Mesendoderm (in vitro differentiated cells): ENCODE measurements around the gene CIROP.

Experiments
- DNase-seq: peaks from one replicate; pipeline ENCODE4 v3.0.0; 2013
- H2AK5ac ChIP-seq: 2 replicates; pipeline ENCODE4 v1.6.1; 2013; ENCODE audit warnings: low read length, inconsistent platforms
- H2BK120ac ChIP-seq: 2 replicates; pipeline ENCODE4 v1.6.1; 2013; ENCODE audit warnings: low read depth, mild to moderate bottlenecking, low read length, moderate library complexity, mixed read lengths
- H2BK15ac ChIP-seq: replicated peaks from 2 replicates; pipeline ENCODE4 v1.6.1; 2013; ENCODE audit warnings: low read depth, mild to moderate bottlenecking, moderate library complexity
- H2BK5ac ChIP-seq: 2 replicates; pipeline ENCODE4 v1.6.1; 2013; ENCODE audit warnings: low read length, inconsistent platforms
- H3K18ac ChIP-seq: 2 replicates; pipeline ENCODE4 v1.6.1; 2013; ENCODE audit warnings: mild to moderate bottlenecking, low read length, mixed read lengths
- H3K23ac ChIP-seq: one replicate; pipeline ENCODE4 v1.6.1; 2013; ENCODE audit warnings: low read length
- H3K27ac ChIP-seq: 2 replicates; pipeline ENCODE4 v1.5.1; 2013; ENCODE audit warnings: low read depth, mild to moderate bottlenecking, inconsistent platforms, low read length, moderate library complexity
- H3K27me3 ChIP-seq: 2 replicates; pipeline ENCODE4 v1.6.1; 2013; ENCODE audit warnings: low read length, control low read depth, mild to moderate bottlenecking, inconsistent platforms; ENCODE audit not compliant: insufficient read depth, poor library complexity
- H3K36me3 ChIP-seq: 2 replicates; pipeline ENCODE4 v1.6.1; 2013; ENCODE audit warnings: low read length, inconsistent platforms; ENCODE audit not compliant: control insufficient read depth, insufficient read depth
- H3K4ac ChIP-seq: one replicate; pipeline ENCODE4 v1.6.1; 2013; ENCODE audit warnings: low read depth, mild to moderate bottlenecking, low read length, moderate library complexity
- H3K4me1 ChIP-seq: 2 replicates; pipeline ENCODE4 v1.6.1; 2013; ENCODE audit warnings: low read depth, low read length, inconsistent platforms; ENCODE audit not compliant: control insufficient read depth
- H3K4me2 ChIP-seq: 2 replicates; pipeline ENCODE4 v1.6.1; 2013; ENCODE audit warnings: low read length
- H3K4me3 ChIP-seq: 2 replicates; pipeline ENCODE4 v1.5.1; 2013; ENCODE audit warnings: mild to moderate bottlenecking, low read length
- H3K56ac ChIP-seq: one replicate; pipeline ENCODE4 v1.6.1; 2013; ENCODE audit warnings: low read length
- H3K79me1 ChIP-seq: 2 replicates; pipeline ENCODE4 v1.6.1; 2013; ENCODE audit warnings: low read length, inconsistent platforms
- H3K79me2 ChIP-seq: 2 replicates; pipeline ENCODE4 v1.6.1; 2013; ENCODE audit warnings: mild to moderate bottlenecking, low read length; ENCODE audit not compliant: control insufficient read depth, insufficient read depth
- H3K9ac ChIP-seq: 2 replicates; pipeline ENCODE4 v1.6.1; 2013; ENCODE audit warnings: low read length, inconsistent platforms
- H4K5ac ChIP-seq: one replicate; pipeline ENCODE4 v1.6.1; 2013; ENCODE audit warnings: low read length
- H4K8ac ChIP-seq: one replicate; pipeline ENCODE4 v1.6.1; 2013; ENCODE audit warnings: low read depth, mild to moderate bottlenecking, control low read depth, low read length, moderate library complexity
- whole genome bisulfite sequencing: extraction: QIAGEN DNeasy Blood & Tissue Kit; methylation state at CpG from one replicate; pipeline ENCODE4 v1.1.7; 2013; ENCODE audit warnings: low lambda C conversion rate, missing lambda C conversion rate; ENCODE audit not compliant: insufficient coverage; ENCODE audit errors: extremely low coverage; 5-methylcytosine and 5-hydroxymethylcytosine counted together

Gene CIROP

GRCh38 chr14:23147676-23148075 lies 42.9 kb upstream of the CIROP start:
- DNase-seq = no peak
- H3K9ac ChIP-seq = no peak overlapping the region
- no peak overlapping the region for H3K4me2 ChIP-seq
- H3K18ac ChIP-seq = no peak overlapping the region
- no peak overlapping the region for H3K4me3 ChIP-seq
- H2BK15ac ChIP-seq = no peak overlapping the region
- no peaks in the 10 kb centered on the region for H3K79me2 ChIP-seq
- no peak overlapping the region for H2BK5ac ChIP-seq
- H2BK120ac ChIP-seq = no peak overlapping the region
- H3K4ac ChIP-seq = no peak overlapping the region
- no peak overlapping the region for H4K5ac ChIP-seq
- no CpG with 5 or more reads among the region's 1 CpG for WGBS
- H3K79me1 ChIP-seq = no peaks in the 10 kb centered on the region
- no peak overlapping the region for H3K27ac ChIP-seq
- peaks cover 2% of the 10 kb centered on the region for H3K36me3 ChIP-seq
- no peak overlapping the region for H3K23ac ChIP-seq
- no peaks in the 10 kb centered on the region for H3K4me1 ChIP-seq
- H4K8ac ChIP-seq = no peak overlapping the region
- no peaks in the 10 kb centered on the region for H3K27me3 ChIP-seq
- H2AK5ac ChIP-seq = no peak overlapping the region
- H3K56ac ChIP-seq = no peak overlapping the region

DNA sequence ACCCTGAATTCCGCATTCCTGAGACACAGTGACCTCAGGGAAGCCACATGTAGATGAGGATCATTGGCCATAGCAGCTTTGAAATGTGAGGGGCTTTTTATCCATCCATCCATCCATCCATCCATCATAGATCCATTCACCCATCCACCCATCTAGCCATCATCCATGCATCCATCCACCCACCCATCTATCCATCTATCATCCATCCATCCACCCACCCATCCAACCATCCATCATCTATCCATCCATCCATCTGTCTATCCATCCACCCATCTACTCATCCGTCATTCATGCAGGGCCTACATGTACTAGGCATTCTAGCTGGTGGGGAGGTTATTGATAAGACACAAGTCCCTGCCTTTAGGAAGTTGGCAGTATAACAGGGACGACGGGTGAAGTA lies 42.2 kb upstream of the CIROP start:
- no peaks in the 10 kb centered on the region for H3K79me1 ChIP-seq
- H2BK120ac ChIP-seq = no peak overlapping the region
- H2BK5ac ChIP-seq = no peak overlapping the region
- DNase-seq = no peak
- H3K56ac ChIP-seq = no peak overlapping the region
- H3K4me1 ChIP-seq = no peaks in the 10 kb centered on the region
- no peak overlapping the region for H3K4ac ChIP-seq
- no peak overlapping the region for H3K27ac ChIP-seq
- no peak overlapping the region for H2BK15ac ChIP-seq
- no peak overlapping the region for H3K23ac ChIP-seq
- no peaks in the 10 kb centered on the region for H3K27me3 ChIP-seq
- no peak overlapping the region for H3K18ac ChIP-seq
- H2AK5ac ChIP-seq = no peak overlapping the region
- no peak overlapping the region for H4K8ac ChIP-seq
- H4K5ac ChIP-seq = no peak overlapping the region
- H3K4me3 ChIP-seq = no peak overlapping the region
- no peak overlapping the region for H3K9ac ChIP-seq
- no peak overlapping the region for H3K4me2 ChIP-seq
- peaks cover 2% of the 10 kb centered on the region for H3K36me3 ChIP-seq
- no peaks in the 10 kb centered on the region for H3K79me2 ChIP-seq
- no CpG with 5 or more reads among the region's 4 CpGs for WGBS

- no peak overlapping the region for H4K5ac ChIP-seq
- H2BK5ac ChIP-seq = no peak overlapping the region
- no peak overlapping the region for H4K8ac ChIP-seq
- no peak overlapping the region for H3K23ac ChIP-seq
- H2AK5ac ChIP-seq = no peak overlapping the region
- no peak overlapping the region for H3K4ac ChIP-seq
- no peaks in the 10 kb centered on the region for H3K4me1 ChIP-seq
- H3K9ac ChIP-seq = no peak overlapping the region
- no peak overlapping the region for H3K4me2 ChIP-seq
- WGBS = no CpG with 5 or more reads among the region's 2 CpGs
- H3K27ac ChIP-seq = no peak overlapping the region
- DNase-seq = peak; percentile 64
- H3K36me3 ChIP-seq = peaks cover 2% of the 10 kb centered on the region
- no peak overlapping the region for H3K18ac ChIP-seq
- H3K79me1 ChIP-seq = no peaks in the 10 kb centered on the region
- H3K79me2 ChIP-seq = no peaks in the 10 kb centered on the region
- H3K27me3 ChIP-seq = no peaks in the 10 kb centered on the region
- H2BK120ac ChIP-seq = no peak overlapping the region
- no peak overlapping the region for H2BK15ac ChIP-seq
- no peak overlapping the region for H3K56ac ChIP-seq
- H3K4me3 ChIP-seq = no peak overlapping the region
These were observed 41.6 kb upstream of the CIROP start for GRCh38 chr14:23146351-23146910.

DNA sequence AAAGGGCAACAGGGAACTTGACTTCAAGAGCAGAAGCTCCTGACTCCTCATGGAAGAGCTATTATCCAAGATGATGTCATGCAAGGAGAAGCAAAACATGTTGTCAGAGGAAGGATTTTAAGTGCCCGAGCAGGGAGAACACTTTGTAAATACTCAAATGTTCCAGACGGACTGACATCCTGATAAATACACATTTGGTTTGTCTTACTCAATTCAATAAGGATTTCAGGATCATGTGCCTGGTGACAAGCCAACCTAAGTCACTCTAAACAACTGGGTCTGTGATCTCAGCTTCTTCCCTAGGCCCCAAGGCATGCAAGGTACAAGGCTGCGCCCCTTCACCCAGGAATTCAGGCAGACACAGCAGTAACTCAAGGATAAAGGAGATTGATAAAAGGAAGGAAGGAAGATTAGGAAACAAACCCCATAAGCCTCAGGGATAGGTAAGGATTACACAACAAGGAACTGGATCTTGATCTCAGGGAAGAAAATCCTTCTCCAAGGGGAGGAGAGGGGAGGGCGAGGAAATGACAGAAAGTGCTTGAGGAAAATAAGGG lies 41.1 kb upstream of the CIROP start:
- Histone ChIP-seq H2AK5ac (no peak overlapping the region), H3K27ac (no peak overlapping the region)

GRCh38 chr14:23143911-23144310 lies 39.1 kb upstream of the CIROP start:
- Histone ChIP-seq H4K5ac (no peak overlapping the region), H2BK5ac (no peak overlapping the region), H3K56ac (no peak overlapping the region), H3K79me2 (no peaks in the 10 kb centered on the region), H3K4ac (no peak overlapping the region), H3K27ac (no peak overlapping the region), H3K36me3 (peaks cover 2% of the 10 kb centered on the region), H3K23ac (no peak overlapping the region), H3K79me1 (no peaks in the 10 kb centered on the region), H3K27me3 (no peaks in the 10 kb centered on the region), H2BK120ac (no peak overlapping the region), H2BK15ac (no peak overlapping the region), H4K8ac (no peak overlapping the region), H2AK5ac (no peak overlapping the region), H3K4me2 (no peak overlapping the region), H3K4me1 (no peaks in the 10 kb centered on the region), H3K9ac (no peak overlapping the region), H3K4me3 (no peak overlapping the region), H3K18ac (no peak overlapping the region)
- WGBS = no CpG with 5 or more reads among the region's 1 CpG
- DNase-seq = no peak

More for the DNA sequence above, 41.1 kb upstream of the CIROP start:
- no peak overlapping the region for H3K4me3 ChIP-seq
- peaks cover 2% of the 10 kb centered on the region for H3K36me3 ChIP-seq
- H4K5ac ChIP-seq = no peak overlapping the region
- no peak overlapping the region for H3K56ac ChIP-seq
- H3K79me2 ChIP-seq = no peaks in the 10 kb centered on the region
- no peak overlapping the region for H3K4me2 ChIP-seq
- no peak overlapping the region for H4K8ac ChIP-seq
- no CpG with 5 or more reads among the region's 4 CpGs for WGBS
- H3K4me1 ChIP-seq = no peaks in the 10 kb centered on the region
- no peaks in the 10 kb centered on the region for H3K79me1 ChIP-seq
- H3K9ac ChIP-seq = no peak overlapping the region
- H2BK120ac ChIP-seq = no peak overlapping the region
- DNase-seq = no peak
- no peak overlapping the region for H3K23ac ChIP-seq
- no peak overlapping the region for H3K18ac ChIP-seq
- no peak overlapping the region for H3K4ac ChIP-seq
- no peak overlapping the region for H2BK5ac ChIP-seq
- H2BK15ac ChIP-seq = no peak overlapping the region
- H3K27me3 ChIP-seq = no peaks in the 10 kb centered on the region

DNA sequence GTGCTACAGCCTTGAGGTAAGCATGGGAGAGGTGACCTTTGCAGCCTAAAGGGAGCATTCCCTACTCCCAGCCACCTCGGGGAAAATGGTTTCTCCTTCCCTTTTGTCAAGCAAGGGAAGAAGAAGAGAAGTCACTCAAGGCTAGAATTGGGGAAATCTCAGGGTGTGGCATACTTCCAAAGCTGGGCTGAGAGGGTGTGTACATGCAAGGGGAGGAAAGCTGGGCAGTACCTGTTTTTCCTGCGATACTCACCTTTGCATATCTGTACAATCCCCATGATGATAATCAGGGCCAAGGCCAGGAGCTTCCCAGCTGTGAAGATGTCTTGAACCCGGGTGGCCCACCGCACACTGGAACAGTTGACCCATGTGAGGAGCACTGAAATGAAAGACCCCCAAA lies 38.0 kb upstream of the CIROP start:
- Histone ChIP-seq H3K79me2 (no peaks in the 10 kb centered on the region), H3K4me1 (no peaks in the 10 kb centered on the region), H4K5ac (no peak overlapping the region), H3K27me3 (no peaks in the 10 kb centered on the region), H3K4ac (no peak overlapping the region), H2AK5ac (no peak overlapping the region), H3K23ac (no peak overlapping the region), H3K56ac (no peak overlapping the region), H3K27ac (no peak overlapping the region), H4K8ac (no peak overlapping the region), H3K18ac (no peak overlapping the region), H3K4me3 (no peak overlapping the region), H2BK15ac (no peak overlapping the region), H3K36me3 (peaks cover 2% of the 10 kb centered on the region), H2BK5ac (no peak overlapping the region), H3K9ac (no peak overlapping the region), H2BK120ac (no peak overlapping the region), H3K4me2 (no peak overlapping the region), H3K79me1 (no peaks in the 10 kb centered on the region)
- DNase-seq = no peak
- WGBS = no CpG with 5 or more reads among the region's 4 CpGs
